Gastroesophageal sphincter (tissue), 4 donors: Measurements from ENCODE around the gene IL22RA2. TPM values are rescaled to one million over a fixed set of nuclear protein-coding genes. Genes with fewer than 3 reads are reported as not detected.

ENCODE experiments used
- ATAC-seq: fragments of 150-250 bp; one replicate; pipeline ENCODE4 v1.9.1; 2016; ENCODE audit warnings: mild to moderate bottlenecking, moderate library complexity
- H3K27ac ChIP-seq, 4 donors: fragments of 200-600 bp; sonication (generic) in 3 of 4; 1 replicate in 3 of 4; 2 replicates in 1 of 4; pipeline ENCODE4 v1.5.1; 2016 to 2019
- H3K27me3 ChIP-seq: fragments of 200-600 bp; sonication (generic); one replicate; pipeline ENCODE4 v1.5.1; 2019
- H3K36me3 ChIP-seq, 2 donors: fragments of 200-600 bp; sonication (generic); one replicate each; pipeline ENCODE4 v1.5.1; 2019; ENCODE audit warnings: control low read depth in 1 of 2
- H3K4me1 ChIP-seq, 3 donors: fragments of 200-600 bp; sonication (generic); 1 replicate in 2 of 3; 2 replicates in 1 of 3; pipeline ENCODE4 v1.5.1; 2016 to 2019; ENCODE audit warnings: control low read depth in 2 of 3
- H3K4me3 ChIP-seq, 2 donors: fragments of 200-600 bp; sonication (generic); one replicate each; pipeline ENCODE4 v1.5.1; 2019; ENCODE audit warnings: mild to moderate bottlenecking in 1 of 2, moderate library complexity in 1 of 2
- H3K9me3 ChIP-seq, 3 donors: fragments of 200-600 bp; sonication (generic); one replicate each; pipeline ENCODE4 v1.5.1; 2017 to 2019; ENCODE audit warnings: control low read depth in 2 of 3
- CTCF ChIP-seq, 4 experiments: fragments of 200-600 bp in 2 of 4; fragments of 450-650 bp in 2 of 4; sonication (generic) in 1 of 4; IDR thresholded peaks; one replicate each; pipeline ENCODE4 v1.5.1; 2017 to 2019; ENCODE audit warnings: antibody characterized with exemption in 4 of 4, mild to moderate bottlenecking in 2 of 4, moderate library complexity in 2 of 4
- EP300 ChIP-seq: sonication (generic); formaldehyde crosslinking; IDR thresholded peaks from one replicate; pipeline ENCODE4 v1.6.1; 2017; ENCODE audit warnings: antibody characterized with exemption, mild to moderate bottlenecking
- POLR2A ChIP-seq, 2 donors: fragments of 450-650 bp; IDR thresholded peaks; one replicate each; pipeline ENCODE4 v1.6.1; 2017; ENCODE audit warnings: antibody characterized with exemption in 2 of 2, mild to moderate bottlenecking in 2 of 2, moderate library complexity in 1 of 2
- POLR2AphosphoS5 ChIP-seq: sonication (generic); formaldehyde crosslinking; IDR thresholded peaks from one replicate; pipeline ENCODE4 v1.6.1; 2017; ENCODE audit warnings: antibody characterized with exemption
- WGBS, 2 donors: methylation state at CpG; one replicate each; pipeline ENCODE4 v1.1.5; 2018; ENCODE audit warnings: low coverage in 1 of 2; 5-methylcytosine and 5-hydroxymethylcytosine counted together
- total RNA-seq, 4 donors: library from RNA; depleted of rRNA; stranded (reverse); fragments of >200 nt; gene quantifications; one replicate each; pipeline ENCODE4 v1.1.0, GENCODE V29; 2016

The IL22RA2 gene
- total RNA-seq, 4 donors from 2014 or later = not detected

- Histone ChIP-seq H3K4me3 (no peak overlapping the region), H3K27me3 (no peaks in the 10 kb centered on the region), H3K36me3 (peaks cover 0 to 9% of the 10 kb centered on the region in 2 donors), H3K4me1 (no peaks in the 10 kb centered on the region), H3K27ac (no peak overlapping the region), H3K9me3 (no peaks in the 10 kb centered on the region)
- no peak for ATAC-seq
- 78 to 86% methylated on average over 4 of the region's 4 CpGs for WGBS, 2 donors
- TF ChIP-seq POLR2A (IDR thresholded peaks at IDR 0.05) = no peak
- no peak for TF ChIP-seq POLR2AphosphoS5
- TF ChIP-seq CTCF (IDR thresholded peaks at IDR 0.05) = no peak
- no peak for TF ChIP-seq EP300
These were observed 19.4 kb upstream of the IL22RA2 start for GRCh38 chr6:137192821-137193220.

GRCh38 chr6:137191670-137192069, 18.2 kb upstream of the IL22RA2 start:
- ATAC-seq = no peak
- no peaks in the 10 kb centered on the region for H3K36me3 ChIP-seq
- TF ChIP-seq POLR2A (IDR thresholded peaks at IDR 0.05) (no peak), CTCF (IDR thresholded peaks at IDR 0.05) (no peak), EP300 (no peak), POLR2AphosphoS5 (no peak)
- H3K9me3 ChIP-seq = no peaks in the 10 kb centered on the region
- WGBS, 2 donors = 33 to 60% methylated on average over 1 of the region's 1 CpG
- H3K27ac ChIP-seq = no peak overlapping the region
- H3K4me1 ChIP-seq = no peaks in the 10 kb centered on the region
- no peak overlapping the region for H3K4me3 ChIP-seq
- H3K27me3 ChIP-seq = no peaks in the 10 kb centered on the region

GRCh38 chr6:137191236-137191635, 17.8 kb upstream of the IL22RA2 start:
- Histone ChIP-seq H3K36me3 (no peaks in the 10 kb centered on the region), H3K4me3 (no peak overlapping the region), H3K27ac (no peak overlapping the region), H3K9me3 (no peaks in the 10 kb centered on the region), H3K4me1 (no peaks in the 10 kb centered on the region), H3K27me3 (peaks cover 3% of the 10 kb centered on the region)
- WGBS, 2 donors = 86 to 92% methylated on average over 2 to 3 of the region's 3 CpGs
- no peak for TF ChIP-seq POLR2A (IDR thresholded peaks at IDR 0.05)
- TF ChIP-seq POLR2AphosphoS5 = no peak
- no peak for TF ChIP-seq CTCF (IDR thresholded peaks at IDR 0.05)
- no peak for TF ChIP-seq EP300
- no peak for ATAC-seq

GRCh38 chr6:137190583-137191094, 17.2 kb upstream of the IL22RA2 start:
- no peak overlapping the region for H3K4me3 ChIP-seq
- H3K4me1 ChIP-seq = no peaks in the 10 kb centered on the region
- H3K27ac ChIP-seq = no peak overlapping the region
- WGBS, 2 donors = 83 to 95% methylated on average over 5 of the region's 5 CpGs
- no peak for ATAC-seq
- peaks cover 0 to 6% (median 0%) of the 10 kb centered on the region in 3 donors for H3K9me3 ChIP-seq
- H3K27me3 ChIP-seq = peaks cover 6% of the 10 kb centered on the region
- TF ChIP-seq POLR2AphosphoS5 = no peak
- no peak for TF ChIP-seq CTCF (IDR thresholded peaks at IDR 0.05)
- no peak for TF ChIP-seq POLR2A (IDR thresholded peaks at IDR 0.05)
- no peak for TF ChIP-seq EP300
- no peaks in the 10 kb centered on the region for H3K36me3 ChIP-seq

GRCh38 chr6:137188855-137189254, 15.4 kb upstream of the IL22RA2 start:
- Histone ChIP-seq H3K4me3 (no peak overlapping the region), H3K4me1 (no peaks in the 10 kb centered on the region), H3K27ac (no peak overlapping the region), H3K9me3 (peaks cover 0 to 24% (median 0%) of the 10 kb centered on the region in 3 donors), H3K36me3 (no peaks in the 10 kb centered on the region), H3K27me3 (peaks cover 6% of the 10 kb centered on the region)
- TF ChIP-seq POLR2AphosphoS5 = no peak
- TF ChIP-seq POLR2A (IDR thresholded peaks at IDR 0.05) = no peak
- no peak for TF ChIP-seq CTCF (IDR thresholded peaks at IDR 0.05)
- no peak for TF ChIP-seq EP300
- 79 to 97% methylated on average over 3 to 5 of the region's 5 CpGs for WGBS, 2 donors
- no peak for ATAC-seq
